ENCODE data around the gene CASP10.

CASP10 gene

GRCh38 chr2:201208563-201209252 is 25.8 kb downstream of the CASP10 start:
- no peak for DNase-seq (ENCODE audit: low read depth)
- H3K4me3 ChIP-seq (ENCODE audit: low read length) = no peak overlapping the region
- TF ChIP-seq CTCF (IDR thresholded peaks at IDR 0.05; ENCODE audit: insufficient read depth, low read depth, low read length, missing control alignments) = no peak

GRCh38 chr2:201215963-201216362 is 33.0 kb downstream of the CASP10 start:
- TF ChIP-seq CTCF (IDR thresholded peaks at IDR 0.05; ENCODE audit: insufficient read depth, low read depth, low read length, missing control alignments) = no peak
- no peak overlapping the region for H3K4me3 ChIP-seq (ENCODE audit: low read length)
- no peak for DNase-seq (ENCODE audit: low read depth)

GRCh38 chr2:201216918-201217317 is 34.0 kb downstream of the CASP10 start:
- no peak for TF ChIP-seq CTCF (IDR thresholded peaks at IDR 0.05; ENCODE audit: insufficient read depth, low read depth, low read length, missing control alignments)
- DNase-seq (ENCODE audit: low read depth) = no peak
- H3K4me3 ChIP-seq (ENCODE audit: low read length) = no peak overlapping the region

GRCh38 chr2:201218780-201219179 is 35.8 kb downstream of the CASP10 start:
- DNase-seq (ENCODE audit: low read depth) = peak; percentile 66
- no peak overlapping the region for H3K4me3 ChIP-seq (ENCODE audit: low read length)

GRCh38 chr2:201219328-201220096 is 36.6 kb downstream of the CASP10 start:
- H3K4me3 ChIP-seq (ENCODE audit: low read length) = no peak overlapping the region
- peak; percentile 22 for DNase-seq (ENCODE audit: low read depth)
- TF ChIP-seq CTCF (IDR thresholded peaks at IDR 0.05; ENCODE audit: insufficient read depth, low read depth, low read length, missing control alignments) = no peak

More at GRCh38 chr2:201218780-201219179, 35.8 kb downstream of the CASP10 start:
- no peak for TF ChIP-seq CTCF (IDR thresholded peaks at IDR 0.05; ENCODE audit: insufficient read depth, low read depth, low read length, missing control alignments)

- peak; percentile 41 for DNase-seq (ENCODE audit: low read depth)
- no peak for TF ChIP-seq CTCF (IDR thresholded peaks at IDR 0.05; ENCODE audit: insufficient read depth, low read depth, low read length, missing control alignments)
- no peak overlapping the region for H3K4me3 ChIP-seq (ENCODE audit: low read length)
Measured at GRCh38 chr2:201220102-201220570, 37.2 kb downstream of the CASP10 start.

All from epithelial cell of esophagus (primary cell).